ENCODE results near the gene DACH1. TPM values are rescaled to one million over a fixed set of nuclear protein-coding genes. Genes with fewer than 3 reads are reported as not detected.

The DACH1 gene
- total RNA-seq, 1 experiment from 2014 or later, result 0.11 TPM

GRCh38 chr13:71828564-71828963 lies 38.4 kb downstream of the DACH1 start:
- no peak overlapping the region for H3K27ac ChIP-seq (ENCODE audit: low read depth, low read length, poor library complexity, severe bottlenecking)
- no peaks in the 10 kb centered on the region for H3K4me1 ChIP-seq (ENCODE audit: insufficient read depth, low read length, poor library complexity, severe bottlenecking)
- POLR2A ChIA-PET (ENCODE audit: low non-redundant PET), result no interaction called here
- no peaks in the 10 kb centered on the region for H3K36me3 ChIP-seq (ENCODE audit: insufficient read depth, low read length, poor library complexity, severe bottlenecking)
- no TSS peak for BruUV-seq (replicated peaks)
- intact Hi-C loops (cut with micrococcal nuclease; ENCODE audit: unreplicated experiment), result no loop called here
- peaks cover 54% of the 10 kb centered on the region for H3K27me3 ChIP-seq (replicated peaks; ENCODE audit: insufficient read depth, low read depth, low read length, poor library complexity)
- no peak for TF ChIP-seq CTCF (conservative IDR thresholded peaks at IDR 0.05; ENCODE audit: low read depth, low read length)
- no peak for TF ChIP-seq EZH2 (IDR thresholded peaks at IDR 0.05; ENCODE audit: borderline replicate concordance, low read depth, low read length, poor library complexity, severe bottlenecking)
- H3K4me3 ChIP-seq (ENCODE audit: low read depth, low read length, poor library complexity, severe bottlenecking), result no peak overlapping the region
- H3K9me3 ChIP-seq (ENCODE audit: low read depth, low read length, poor library complexity, severe bottlenecking), result no peaks in the 10 kb centered on the region
- no peak for DNase-seq (ENCODE audit: low spot score)
- CTCF ChIA-PET, result no interaction called here

- POLR2A ChIA-PET (ENCODE audit: low non-redundant PET), result no interaction called here
- CTCF ChIA-PET, result no interaction called here
- Histone ChIP-seq H3K36me3 (ENCODE audit: insufficient read depth, low read length, poor library complexity, severe bottlenecking) (no peaks in the 10 kb centered on the region), H3K4me1 (ENCODE audit: insufficient read depth, low read length, poor library complexity, severe bottlenecking) (no peaks in the 10 kb centered on the region), H3K27ac (ENCODE audit: low read depth, low read length, poor library complexity, severe bottlenecking) (no peak overlapping the region), H3K9me3 (ENCODE audit: low read depth, low read length, poor library complexity, severe bottlenecking) (no peaks in the 10 kb centered on the region), H3K4me3 (ENCODE audit: low read depth, low read length, poor library complexity, severe bottlenecking) (no peak overlapping the region), H3K27me3 (replicated peaks; ENCODE audit: insufficient read depth, low read depth, low read length, poor library complexity) (peaks cover 51% of the 10 kb centered on the region)
- TF ChIP-seq CTCF (conservative IDR thresholded peaks at IDR 0.05; ENCODE audit: low read depth, low read length) (no peak), EZH2 (IDR thresholded peaks at IDR 0.05; ENCODE audit: borderline replicate concordance, low read depth, low read length, poor library complexity, severe bottlenecking) (no peak)
- intact Hi-C loops (cut with micrococcal nuclease; ENCODE audit: unreplicated experiment), result no loop called here
- BruUV-seq (replicated peaks), result no TSS peak
- DNase-seq (ENCODE audit: low spot score), result no peak
Measured at GRCh38 chr13:71828117-71828516, 38.9 kb downstream of the DACH1 start.

- CTCF ChIA-PET, result no interaction called here
- Histone ChIP-seq H3K36me3 (ENCODE audit: insufficient read depth, low read length, poor library complexity, severe bottlenecking) (no peaks in the 10 kb centered on the region), H3K27me3 (replicated peaks; ENCODE audit: insufficient read depth, low read depth, low read length, poor library complexity) (peaks cover 48% of the 10 kb centered on the region), H3K4me3 (ENCODE audit: low read depth, low read length, poor library complexity, severe bottlenecking) (no peak overlapping the region), H3K4me1 (ENCODE audit: insufficient read depth, low read length, poor library complexity, severe bottlenecking) (no peaks in the 10 kb centered on the region), H3K9me3 (ENCODE audit: low read depth, low read length, poor library complexity, severe bottlenecking) (no peaks in the 10 kb centered on the region), H3K27ac (ENCODE audit: low read depth, low read length, poor library complexity, severe bottlenecking) (no peak overlapping the region)
- intact Hi-C loops (cut with micrococcal nuclease; ENCODE audit: unreplicated experiment), result no loop called here
- no peak for DNase-seq (ENCODE audit: low spot score)
- POLR2A ChIA-PET (ENCODE audit: low non-redundant PET), result no interaction called here
- TF ChIP-seq CTCF (conservative IDR thresholded peaks at IDR 0.05; ENCODE audit: low read depth, low read length), result no peak
- no peak for TF ChIP-seq EZH2 (IDR thresholded peaks at IDR 0.05; ENCODE audit: borderline replicate concordance, low read depth, low read length, poor library complexity, severe bottlenecking)
- BruUV-seq (replicated peaks), result no TSS peak
Measured at GRCh38 chr13:71827241-71827640, 39.8 kb downstream of the DACH1 start.
